ENCODE results near the gene PSMD1. TPM values are rescaled to one million over a fixed set of nuclear protein-coding genes. Genes with fewer than 3 reads are reported as not detected.

The PSMD1 gene
- total RNA-seq, 1 experiment from 2014 or later = 92.1 TPM

- Histone ChIP-seq H3K27me3 (ENCODE audit: low read length) (no peaks in the 10 kb centered on the region), H3K36me3 (ENCODE audit: insufficient read depth, low read length) (no peaks in the 10 kb centered on the region), H3K9me2 (replicated peaks; ENCODE audit: insufficient read depth, low read length) (no peaks in the 10 kb centered on the region), H3K9ac (ENCODE audit: low read length) (no peak overlapping the region), H3K27ac (ENCODE audit: low read length) (no peak overlapping the region), H3K4me3 (ENCODE audit: low read length) (no peak overlapping the region), H3K4me1 (ENCODE audit: low read length) (peaks cover 17% of the 10 kb centered on the region), H4K20me1 (ENCODE audit: insufficient read depth, low read depth, low read length) (no peaks in the 10 kb centered on the region), H3K4me2 (ENCODE audit: low read depth, low read length, poor library complexity, severe bottlenecking) (no peak overlapping the region), H3K9me3 (ENCODE audit: low read length) (no peaks in the 10 kb centered on the region), H3K79me2 (ENCODE audit: low read length) (no peaks in the 10 kb centered on the region), H2AFZ (ENCODE audit: low read length) (no peak overlapping the region)
- no peak for DNase-seq
Observed at GRCh38 chr2:231219289-231219688, 162.6 kb downstream of the PSMD1 start.

DNA sequence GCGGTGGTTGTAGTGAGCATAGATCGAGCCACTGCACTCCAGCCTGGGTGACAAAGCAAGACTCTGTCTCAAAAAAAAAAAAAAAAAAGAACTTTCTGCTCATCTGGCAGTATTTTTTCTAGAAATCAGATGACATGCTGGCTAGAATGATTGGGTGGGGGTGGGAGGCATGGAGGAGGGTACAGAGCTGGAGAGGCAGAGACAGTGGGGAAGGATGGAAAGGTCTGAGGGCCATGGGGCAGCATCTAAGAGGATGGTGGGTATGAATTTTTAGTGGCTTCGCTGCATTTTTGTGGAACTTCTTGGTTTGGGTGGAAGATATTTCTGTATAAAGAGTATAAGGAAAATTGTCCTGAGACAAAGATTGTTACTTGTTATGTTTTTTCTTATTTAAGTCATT lies 165.1 kb downstream of the PSMD1 start:
- H3K36me3 ChIP-seq (ENCODE audit: insufficient read depth, low read length) = no peaks in the 10 kb centered on the region
- H3K27me3 ChIP-seq (ENCODE audit: low read length) = no peaks in the 10 kb centered on the region
- no peak overlapping the region for H2AFZ ChIP-seq (ENCODE audit: low read length)
- H3K4me2 ChIP-seq (ENCODE audit: low read depth, low read length, poor library complexity, severe bottlenecking) = no peak overlapping the region
- no peaks in the 10 kb centered on the region for H3K9me3 ChIP-seq (ENCODE audit: low read length)
- H3K9ac ChIP-seq (ENCODE audit: low read length) = no peak overlapping the region
- no peaks in the 10 kb centered on the region for H4K20me1 ChIP-seq (ENCODE audit: insufficient read depth, low read depth, low read length)
- no peak overlapping the region for H3K27ac ChIP-seq (ENCODE audit: low read length)
- no peak for DNase-seq
- no peak overlapping the region for H3K4me3 ChIP-seq (ENCODE audit: low read length)
- H3K9me2 ChIP-seq (replicated peaks; ENCODE audit: insufficient read depth, low read length) = no peaks in the 10 kb centered on the region
- peaks cover 17% of the 10 kb centered on the region for H3K4me1 ChIP-seq (ENCODE audit: low read length)
- H3K79me2 ChIP-seq (ENCODE audit: low read length) = no peaks in the 10 kb centered on the region

Small RNAs within 50 kb of the gene (small RNA-seq; reads per million reads assigned to genes)
- not detected for gene RNU1-93P

Other genes with a start within 250 kb of the PSMD1 start
- 0.19 TPM in 1 of 2 replicates, not detected in the other for gene ITM2C, start 191.9 kb upstream of the PSMD1 start, total RNA-seq (2014; rRNA removed; shearing (Covaris generic); ENCODE audit: low replicate concordance)
- gene GPR55, start 131.6 kb upstream of the PSMD1 start, total RNA-seq (2014; rRNA removed; shearing (Covaris generic); ENCODE audit: low replicate concordance) = 2.9 and 9.5 TPM in 2 replicates
- gene SPATA3, start 60.7 kb upstream of the PSMD1 start, total RNA-seq (2014; rRNA removed; shearing (Covaris generic); ENCODE audit: low replicate concordance) = not detected in 2 replicates
- not detected in 2 replicates for gene C2orf72, start 19.3 kb upstream of the PSMD1 start, total RNA-seq (2014; rRNA removed; shearing (Covaris generic); ENCODE audit: low replicate concordance)
- not detected in 2 replicates for gene HTR2B, start 68.2 kb downstream of the PSMD1 start, total RNA-seq (2014; rRNA removed; shearing (Covaris generic); ENCODE audit: low replicate concordance)
- gene ARMC9, start 141.8 kb downstream of the PSMD1 start, total RNA-seq (2014; rRNA removed; shearing (Covaris generic); ENCODE audit: low replicate concordance) = 7.7 and 11.5 TPM in 2 replicates